Measurements from ENCODE around the gene SESN1. TPM values are rescaled to one million over a fixed set of nuclear protein-coding genes. Genes with fewer than 3 reads are reported as not detected.

The SESN1 gene
- total and polyA plus RNA-seq, 3 donors from 2014 or later: 82.0 to 152 (median 132) TPM

GRCh38 chr6:109013656-109014305 lies 80.9 kb downstream of the SESN1 start:
- Histone ChIP-seq H3K27ac (peak overlapping the region; percentile 77 to 84), H3K4me1 (peaks cover 47% of the 10 kb centered on the region), H3K27me3 (no peaks in the 10 kb centered on the region), H3K9me3 (no peaks in the 10 kb centered on the region), H3K4me3 (no peak overlapping the region), H3K36me3 (ENCODE audit: low read depth, missing control alignments) (no peaks in the 10 kb centered on the region)
- WGBS, 2 donors: 18 to 32% methylated on average over 2 of the region's 2 CpGs
- intact Hi-C loops (cut with DNase I; ENCODE audit: low total_unique reads): no loop called here
- TF ChIP-seq, protein P1, sequence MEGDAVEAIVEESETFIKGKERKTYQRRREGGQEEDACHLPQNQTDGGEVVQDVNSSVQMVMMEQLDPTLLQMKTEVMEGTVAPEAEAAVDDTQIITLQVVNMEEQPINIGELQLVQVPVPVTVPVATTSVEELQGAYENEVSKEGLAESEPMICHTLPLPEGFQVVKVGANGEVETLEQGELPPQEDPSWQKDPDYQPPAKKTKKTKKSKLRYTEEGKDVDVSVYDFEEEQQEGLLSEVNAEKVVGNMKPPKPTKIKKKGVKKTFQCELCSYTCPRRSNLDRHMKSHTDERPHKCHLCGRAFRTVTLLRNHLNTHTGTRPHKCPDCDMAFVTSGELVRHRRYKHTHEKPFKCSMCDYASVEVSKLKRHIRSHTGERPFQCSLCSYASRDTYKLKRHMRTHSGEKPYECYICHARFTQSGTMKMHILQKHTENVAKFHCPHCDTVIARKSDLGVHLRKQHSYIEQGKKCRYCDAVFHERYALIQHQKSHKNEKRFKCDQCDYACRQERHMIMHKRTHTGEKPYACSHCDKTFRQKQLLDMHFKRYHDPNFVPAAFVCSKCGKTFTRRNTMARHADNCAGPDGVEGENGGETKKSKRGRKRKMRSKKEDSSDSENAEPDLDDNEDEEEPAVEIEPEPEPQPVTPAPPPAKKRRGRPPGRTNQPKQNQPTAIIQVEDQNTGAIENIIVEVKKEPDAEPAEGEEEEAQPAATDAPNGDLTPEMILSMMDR (IDR thresholded peaks at IDR 0.05): no peak
- TF ChIP-seq POLR2A (IDR thresholded peaks at IDR 0.05): no peak
- DNase-seq: no peak

DNA sequence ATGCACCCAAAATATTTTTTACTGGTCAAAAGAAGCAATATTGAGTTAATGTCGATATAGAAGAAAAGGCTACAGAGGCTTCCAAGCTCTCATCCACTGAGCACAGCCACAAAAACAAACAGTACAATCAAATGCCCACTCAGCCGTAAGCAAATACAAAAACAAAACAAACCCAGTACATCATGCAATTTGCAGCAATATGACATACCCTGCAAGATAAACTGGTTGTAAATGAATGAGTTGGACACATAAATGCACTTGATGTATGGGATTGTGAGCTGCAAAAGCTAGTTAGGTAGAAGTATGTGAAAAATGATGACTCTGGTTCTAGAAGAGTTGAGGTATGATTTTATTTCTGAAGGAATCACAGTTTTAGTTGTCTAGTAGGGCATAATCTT lies 83.9 kb downstream of the SESN1 start:
- intact Hi-C loops (cut with DNase I; ENCODE audit: low total_unique reads): no loop called here
- peaks cover 45% of the 10 kb centered on the region for H3K4me1 ChIP-seq
- WGBS, 2 donors: 15 to 25% methylated on average over 2 of the region's 2 CpGs

GRCh38 chr6:109009962-109010704 lies 84.5 kb downstream of the SESN1 start:
- WGBS, 2 donors: 7% methylated on average over 10 of the region's 10 CpGs
- H3K27ac ChIP-seq: peak overlapping the region; percentile 94 to 97
- no peak for DNase-seq
- intact Hi-C loops (cut with DNase I; ENCODE audit: low total_unique reads): no loop called here
- H3K36me3 ChIP-seq (ENCODE audit: low read depth, missing control alignments): no peaks in the 10 kb centered on the region
- H3K9me3 ChIP-seq: no peaks in the 10 kb centered on the region
- no peaks in the 10 kb centered on the region for H3K27me3 ChIP-seq
- H3K4me1 ChIP-seq: peaks cover 42% of the 10 kb centered on the region
- peak overlapping the region; percentile 89 to 90 for H3K4me3 ChIP-seq
- TF ChIP-seq POLR2A (IDR thresholded peaks at IDR 0.05): no peak
- TF ChIP-seq, protein P1 (IDR thresholded peaks at IDR 0.05): no peak

More for the DNA sequence above, 83.9 kb downstream of the SESN1 start:
- no peaks in the 10 kb centered on the region for H3K27me3 ChIP-seq
- no peak for TF ChIP-seq POLR2A (IDR thresholded peaks at IDR 0.05)
- TF ChIP-seq, protein P1 (IDR thresholded peaks at IDR 0.05): no peak
- peak overlapping the region in 1 of 2 donors; percentile 90 for H3K4me3 ChIP-seq
- no peak for DNase-seq
- no peaks in the 10 kb centered on the region for H3K36me3 ChIP-seq (ENCODE audit: low read depth, missing control alignments)
- H3K9me3 ChIP-seq: no peaks in the 10 kb centered on the region
- H3K27ac ChIP-seq: peak overlapping the region; percentile 94 to 97

DNA sequence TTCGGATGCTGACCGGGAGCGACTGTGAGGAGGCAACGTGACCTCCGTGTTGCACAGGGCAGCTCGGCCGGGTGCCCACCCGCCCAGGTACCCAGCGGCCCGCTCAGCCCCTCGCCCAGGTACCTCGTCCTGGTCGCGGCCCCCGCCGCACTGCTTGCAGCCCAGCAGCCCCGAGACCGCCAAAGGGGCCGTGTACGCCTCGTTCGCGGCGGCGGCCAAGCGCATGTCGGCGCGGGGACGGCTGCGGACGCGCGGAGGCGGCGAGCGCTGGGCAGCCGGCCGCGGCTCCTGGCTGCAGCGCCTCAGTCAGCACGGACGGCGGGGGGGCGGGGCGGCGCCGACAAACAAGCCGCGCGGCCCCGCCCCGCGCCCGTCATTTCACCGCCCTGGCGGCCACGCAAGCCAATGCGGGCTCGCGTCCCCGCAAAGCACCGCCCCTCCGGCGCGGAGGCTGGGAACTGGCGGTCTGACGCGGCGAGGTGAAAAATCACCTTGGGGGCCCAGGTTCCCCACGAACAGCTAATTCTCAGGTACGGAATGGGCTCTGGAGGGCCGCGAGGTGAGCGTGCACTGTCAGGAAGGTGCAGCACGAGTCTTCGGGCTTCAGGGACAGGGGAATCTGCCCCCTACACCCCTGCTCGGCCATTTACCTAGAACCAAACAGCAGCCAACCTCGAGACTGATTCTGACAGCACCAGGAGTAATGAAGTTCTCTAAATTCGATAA lies 85.2 kb downstream of the SESN1 start:
- peak; percentile 97 for DNase-seq
- H3K27me3 ChIP-seq: no peaks in the 10 kb centered on the region
- TF ChIP-seq, protein P1 (IDR thresholded peaks at IDR 0.05): peak in 2 of 3 experiments; percentile 70 to 74
- TF ChIP-seq POLR2A (IDR thresholded peaks at IDR 0.05): peak; percentile 79

More for the DNA sequence above, 85.2 kb downstream of the SESN1 start:
- H3K27ac ChIP-seq: peak overlapping the region; percentile 94 to 97
- no peaks in the 10 kb centered on the region for H3K36me3 ChIP-seq (ENCODE audit: low read depth, missing control alignments)
- 0% methylated on average over 4 to 75 of the region's 80 CpGs for WGBS, 2 donors
- peak overlapping the region; percentile 89 to 90 for H3K4me3 ChIP-seq
- H3K9me3 ChIP-seq: no peaks in the 10 kb centered on the region
- H3K4me1 ChIP-seq: peaks cover 42% of the 10 kb centered on the region
- intact Hi-C loops (cut with DNase I; ENCODE audit: low total_unique reads): no loop called here
